Neural cell (in vitro differentiated cells): ENCODE results near the gene ACSL6.

Experiments used
- CTCF ChIP-seq: fragments of 450-650 bp; IDR thresholded peaks from 2 replicates; pipeline ENCODE4 v1.5.1; 2014; ENCODE audit warnings: antibody characterized with exemption, mild to moderate bottlenecking, moderate library complexity; ENCODE audit not compliant: poor library complexity, severe bottlenecking
- MXI1 ChIP-seq: fragments of 450-650 bp; conservative IDR thresholded peaks from 2 replicates; pipeline ENCODE4 v1.6.1; 2014; ENCODE audit warnings: antibody characterized with exemption, mild to moderate bottlenecking; ENCODE audit not compliant: poor library complexity, severe bottlenecking
- RAD21 ChIP-seq: fragments of 450-650 bp; conservative IDR thresholded peaks from 2 replicates; pipeline ENCODE4 v1.6.1; 2014; ENCODE audit warnings: antibody characterized with exemption, mild to moderate bottlenecking, moderate library complexity
- REST ChIP-seq: IDR thresholded peaks from 2 replicates; pipeline ENCODE4 v1.6.1; 2012; ENCODE audit warnings: borderline replicate concordance

GRCh38 chr5:131968396-131968954 lies 43.0 kb downstream of the ACSL6 start:
- TF ChIP-seq CTCF, result no peak
- no peak for TF ChIP-seq RAD21
- no peak for TF ChIP-seq REST
- no peak for TF ChIP-seq MXI1
